ENCODE results near the gene DNM3.
"Not testable (repeated sequence)": the region's sequence is repeated elsewhere in the genome, so short reads cannot be mapped to it uniquely, and the experiment has no call there.

- not testable (repeated sequence) for TF ChIP-seq EZH2 (IDR thresholded peaks at IDR 0.05); POLR2AphosphoS5 (IDR thresholded peaks at IDR 0.05; ENCODE audit: borderline replicate concordance, low read depth, low read length)
Observed at GRCh38 chr1:172437183-172437582, 595.9 kb downstream of the DNM3 start.

All from SK-N-MC (cell line).